Measurements from ENCODE around the gene TMEM272. TPM values are rescaled to one million over a fixed set of nuclear protein-coding genes. Genes with fewer than 3 reads are reported as not detected.

Gene TMEM272
- total and polyA plus RNA-seq, 9 of the 15 experiments (the other 6 are each of a cell fraction or from before 2014, with no cell fraction given) = 0.04 to 0.16 (median 0.06) TPM; not detected in 2

DNA sequence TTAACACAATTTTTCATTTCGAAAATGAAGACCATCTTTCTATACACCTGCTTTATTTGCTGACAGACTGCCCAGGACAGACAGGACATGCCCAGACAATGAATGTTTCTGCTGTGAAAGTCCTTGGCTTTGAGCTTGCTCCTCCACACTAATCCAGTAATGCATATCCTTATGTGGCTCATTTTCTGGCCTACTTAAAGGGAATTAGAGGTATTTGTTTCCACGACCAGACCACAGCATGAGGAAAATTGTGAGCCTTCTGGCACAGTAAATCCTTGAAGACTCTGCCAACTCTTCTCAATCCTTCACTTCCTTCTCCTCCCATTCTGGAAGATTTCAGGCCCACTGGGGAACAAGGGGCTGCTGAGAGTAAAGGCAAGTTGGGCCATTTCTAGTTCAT is 42.5 kb upstream of the TMEM272 start:
- Histone ChIP-seq H3K9ac (ENCODE audit: insufficient read depth in 1 of 2, low read depth in 2 of 2, low read length in 2 of 2) (no peak overlapping the region), H3K79me2 (ENCODE audit: control insufficient read depth, insufficient read depth, low read length) (no peaks in the 10 kb centered on the region), H3K4me1 (replicated peaks in 1 of 2; ENCODE audit: control insufficient read depth in 2 of 2, insufficient read depth in 2 of 2, low read length in 2 of 2) (peaks cover 0 to 4% of the 10 kb centered on the region in 2 experiments; a peak in 1 of 5 replicates), H3K27ac (ENCODE audit: extremely low read depth, low read depth, low read length) (no peak overlapping the region), H4K20me1 (replicated peaks; ENCODE audit: control insufficient read depth, insufficient read depth, low read length) (no peaks in the 10 kb centered on the region), H3K4me2 (ENCODE audit: insufficient read depth, low read length) (no peak overlapping the region), H3K9me1 (ENCODE audit: control insufficient read depth, insufficient read depth, low read length) (no peaks in the 10 kb centered on the region), H3K9me3 (replicated peaks; ENCODE audit: control insufficient read depth, insufficient read depth, low read depth, low read length) (no peaks in the 10 kb centered on the region), H3K4me3 (no peak overlapping the region), H3K36me3 (ENCODE audit: control insufficient read depth, insufficient read depth, low read length) (no peaks in the 10 kb centered on the region), H3K27me3 (ENCODE audit: control insufficient read depth in 2 of 2, insufficient read depth in 2 of 2, low read length in 2 of 2) (no peaks in the 10 kb centered on the region), H2AFZ (ENCODE audit: low read depth, low read length) (no peak overlapping the region)
- ATAC-seq = no peak
- intact Hi-C loops (cut with micrococcal nuclease) (no loop called here), in situ Hi-C loops (cut with MboI) (no loop called here)
- CTCF ChIA-PET (ENCODE audit: low intra/inter-chr PET ratio) = no interaction called here
- WGBS (ENCODE audit: insufficient coverage, low coverage, missing lambda C conversion rate) = 33% methylated on average over 2 of the region's 2 CpGs
- FAIRE-seq = no peak
- BruUV-seq (replicated peaks) = no TSS peak
- DNase-seq (ENCODE audit: extremely low read depth in 1 of 4, low spot score in 3 of 4) = no peak
- TF ChIP-seq SRF (CRISPR knock-in tag; IDR thresholded peaks at IDR 0.05) (no peak), POLR2B (IDR thresholded peaks at IDR 0.05; ENCODE audit: low read depth, partially characterized antibody) (no peak), GABPA (tag; conservative IDR thresholded peaks at IDR 0.05; ENCODE audit: low read depth) (no peak), RAD51 (IDR thresholded peaks at IDR 0.05; ENCODE audit: borderline replicate concordance, low read depth) (no peak)
- POLR2A ChIA-PET = no interaction called here

DNA sequence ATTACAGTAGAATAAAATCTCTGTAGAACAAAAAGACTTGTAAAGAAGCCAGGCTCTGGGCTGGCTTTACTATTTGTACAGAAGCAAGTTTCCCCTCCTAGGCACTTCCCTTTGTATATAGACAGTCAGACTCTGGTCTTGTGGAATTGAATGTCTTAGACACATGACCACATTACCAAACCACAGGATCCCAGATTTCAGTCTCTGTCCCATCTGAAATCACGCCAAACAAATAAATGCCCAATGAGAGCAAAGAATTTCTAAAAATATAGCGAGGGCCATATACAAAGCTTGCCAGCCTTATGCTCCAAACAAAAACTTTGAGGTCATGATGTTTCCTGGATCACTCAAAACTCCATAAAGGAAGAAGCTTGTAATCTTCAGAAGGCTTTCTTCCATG is 40.7 kb upstream of the TMEM272 start:
- H3K36me3 ChIP-seq (ENCODE audit: control insufficient read depth, insufficient read depth, low read length) = no peaks in the 10 kb centered on the region
- H3K4me2 ChIP-seq (ENCODE audit: insufficient read depth, low read length) = no peak overlapping the region
- no peak overlapping the region for H3K27ac ChIP-seq (ENCODE audit: extremely low read depth, low read depth, low read length)
- WGBS (ENCODE audit: insufficient coverage, low coverage, missing lambda C conversion rate) = 33% methylated on average over 2 of the region's 2 CpGs
- no peak for DNase-seq (ENCODE audit: extremely low read depth in 1 of 4, low spot score in 3 of 4)
- FAIRE-seq = no peak
- no TSS peak for BruUV-seq (replicated peaks)
- no peak overlapping the region for H2AFZ ChIP-seq (ENCODE audit: low read depth, low read length)
- no peak overlapping the region for H3K4me3 ChIP-seq
- intact Hi-C loops (cut with micrococcal nuclease) = no loop called here
- no peaks in the 10 kb centered on the region for H3K9me1 ChIP-seq (ENCODE audit: control insufficient read depth, insufficient read depth, low read length)
- TF ChIP-seq HNRNPK (IDR thresholded peaks at IDR 0.05; ENCODE audit: low read depth, low read length, poor library complexity, severe bottlenecking) (no peak), TFAM (CRISPR knock-in tag; conservative IDR thresholded peaks at IDR 0.05) (no peak), HMGN3 (IDR thresholded peaks at IDR 0.05; ENCODE audit: borderline replicate concordance, extremely low read depth, insufficient read length, low read depth, low read length) (no peak)
- TF ChIP-seq, protein P1, sequence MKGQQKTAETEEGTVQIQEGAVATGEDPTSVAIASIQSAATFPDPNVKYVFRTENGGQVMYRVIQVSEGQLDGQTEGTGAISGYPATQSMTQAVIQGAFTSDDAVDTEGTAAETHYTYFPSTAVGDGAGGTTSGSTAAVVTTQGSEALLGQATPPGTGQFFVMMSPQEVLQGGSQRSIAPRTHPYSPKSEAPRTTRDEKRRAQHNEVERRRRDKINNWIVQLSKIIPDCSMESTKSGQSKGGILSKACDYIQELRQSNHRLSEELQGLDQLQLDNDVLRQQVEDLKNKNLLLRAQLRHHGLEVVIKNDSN (CRISPR knock-in tag; IDR thresholded peaks at IDR 0.05) = no peak
- TF ChIP-seq, protein P2, sequence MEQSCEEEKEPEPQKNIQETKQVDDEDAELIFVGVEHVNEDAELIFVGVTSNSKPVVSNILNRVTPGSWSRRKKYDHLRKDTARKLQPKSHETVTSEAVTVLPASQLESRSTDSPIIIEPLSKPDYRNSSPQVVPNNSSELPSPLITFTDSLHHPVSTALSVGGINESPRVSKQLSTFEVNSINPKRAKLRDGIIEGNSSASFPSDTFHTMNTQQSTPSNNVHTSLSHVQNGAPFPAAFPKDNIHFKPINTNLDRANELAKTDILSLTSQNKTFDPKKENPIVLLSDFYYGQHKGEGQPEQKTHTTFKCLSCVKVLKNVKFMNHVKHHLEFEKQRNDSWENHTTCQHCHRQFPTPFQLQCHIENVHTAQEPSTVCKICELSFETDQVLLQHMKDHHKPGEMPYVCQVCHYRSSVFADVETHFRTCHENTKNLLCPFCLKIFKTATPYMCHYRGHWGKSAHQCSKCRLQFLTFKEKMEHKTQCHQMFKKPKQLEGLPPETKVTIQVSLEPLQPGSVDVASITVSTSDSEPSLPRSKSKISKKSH (CRISPR knock-in tag; IDR thresholded peaks at IDR 0.05) = no peak
- no peak overlapping the region for H3K9ac ChIP-seq (ENCODE audit: insufficient read depth in 1 of 2, low read depth in 2 of 2, low read length in 2 of 2)
- H4K20me1 ChIP-seq (replicated peaks; ENCODE audit: control insufficient read depth, insufficient read depth, low read length) = no peaks in the 10 kb centered on the region
- CTCF ChIA-PET (ENCODE audit: low intra/inter-chr PET ratio) = no interaction called here
- H3K27me3 ChIP-seq (ENCODE audit: control insufficient read depth in 2 of 2, insufficient read depth in 2 of 2, low read length in 2 of 2) = no peaks in the 10 kb centered on the region
- POLR2A ChIA-PET = no interaction called here
- in situ Hi-C loops (cut with MboI) = no loop called here
- H3K4me1 ChIP-seq (replicated peaks in 1 of 2; ENCODE audit: control insufficient read depth in 2 of 2, insufficient read depth in 2 of 2, low read length in 2 of 2) = peaks cover 2 to 4% of the 10 kb centered on the region in 2 experiments; a peak in 3 of 5 replicates
- no peak for ATAC-seq
- H3K9me3 ChIP-seq (replicated peaks; ENCODE audit: control insufficient read depth, insufficient read depth, low read depth, low read length) = no peaks in the 10 kb centered on the region
- H3K79me2 ChIP-seq (ENCODE audit: control insufficient read depth, insufficient read depth, low read length) = no peaks in the 10 kb centered on the region
